Stomach (tissue), 4 donors: Measurements from ENCODE around the gene MICAL3.

Source experiments
- CTCF ChIP-seq, 7 experiments: fragments of 450-650 bp in 4 of 7; fragments of 200-600 bp in 3 of 7; sonication (generic) in 3 of 7; IDR thresholded peaks; one replicate each; pipeline ENCODE4 v1.5.1; 2016 to 2019; ENCODE audit warnings: antibody characterized with exemption in 7 of 7, control low read depth in 2 of 7, mild to moderate bottlenecking in 1 of 7
- EP300 ChIP-seq: sonication (generic); formaldehyde crosslinking; IDR thresholded peaks from one replicate; pipeline ENCODE4 v1.6.1; 2017; ENCODE audit warnings: antibody characterized with exemption
- POLR2A ChIP-seq, 4 donors: fragments of 450-650 bp; IDR thresholded peaks; one replicate each; pipeline ENCODE4 v1.6.1; 2016; ENCODE audit warnings: antibody characterized with exemption in 4 of 4, control low read depth in 2 of 4, mild to moderate bottlenecking in 1 of 4, moderate library complexity in 1 of 4
- POLR2AphosphoS5 ChIP-seq, 3 donors: sonication (generic); formaldehyde crosslinking; IDR thresholded peaks; one replicate each; pipeline ENCODE4 v1.6.1; 2016; ENCODE audit warnings: antibody characterized with exemption in 3 of 3

- TF ChIP-seq POLR2A (IDR thresholded peaks at IDR 0.05) (no peak), EP300 (no peak), CTCF (IDR thresholded peaks at IDR 0.05) (no peak), POLR2AphosphoS5 (IDR thresholded peaks at IDR 0.05) (no peak)
Measured at GRCh38 chr22:17994424-17995108, 29.8 kb downstream of the MICAL3 start.
